Activated CD8-positive, alpha-beta memory T cell treated with anti-CD3 and anti-CD28 coated beads for 36 hours (primary cell): Measurements from ENCODE around the gene PHLPP1. TPM values are rescaled to one million over a fixed set of nuclear protein-coding genes. Genes with fewer than 3 reads are reported as not detected.

Source experiments
- total RNA-seq, 2 experiments: library from RNA; stranded (reverse); gene quantifications; one replicate each; pipeline ENCODE4 v1.2.3, GENCODE V29; 2021

PHLPP1 gene
- total RNA-seq, 2 experiments from 2014 or later, result 13.6 to 14.9 TPM

Other genes with a start within 250 kb of the PHLPP1 start
- gene ZCCHC2, start 192.5 kb upstream of the PHLPP1 start, total RNA-seq, result 10 to 100 TPM; 32.6 to 32.8 TPM